ENCODE data around the gene SPATA32. TPM values are rescaled to one million over a fixed set of nuclear protein-coding genes. Genes with fewer than 3 reads are reported as not detected.

The SPATA32 gene
- total RNA-seq, 1 experiment from 2014 or later: 0.15 TPM

DNA sequence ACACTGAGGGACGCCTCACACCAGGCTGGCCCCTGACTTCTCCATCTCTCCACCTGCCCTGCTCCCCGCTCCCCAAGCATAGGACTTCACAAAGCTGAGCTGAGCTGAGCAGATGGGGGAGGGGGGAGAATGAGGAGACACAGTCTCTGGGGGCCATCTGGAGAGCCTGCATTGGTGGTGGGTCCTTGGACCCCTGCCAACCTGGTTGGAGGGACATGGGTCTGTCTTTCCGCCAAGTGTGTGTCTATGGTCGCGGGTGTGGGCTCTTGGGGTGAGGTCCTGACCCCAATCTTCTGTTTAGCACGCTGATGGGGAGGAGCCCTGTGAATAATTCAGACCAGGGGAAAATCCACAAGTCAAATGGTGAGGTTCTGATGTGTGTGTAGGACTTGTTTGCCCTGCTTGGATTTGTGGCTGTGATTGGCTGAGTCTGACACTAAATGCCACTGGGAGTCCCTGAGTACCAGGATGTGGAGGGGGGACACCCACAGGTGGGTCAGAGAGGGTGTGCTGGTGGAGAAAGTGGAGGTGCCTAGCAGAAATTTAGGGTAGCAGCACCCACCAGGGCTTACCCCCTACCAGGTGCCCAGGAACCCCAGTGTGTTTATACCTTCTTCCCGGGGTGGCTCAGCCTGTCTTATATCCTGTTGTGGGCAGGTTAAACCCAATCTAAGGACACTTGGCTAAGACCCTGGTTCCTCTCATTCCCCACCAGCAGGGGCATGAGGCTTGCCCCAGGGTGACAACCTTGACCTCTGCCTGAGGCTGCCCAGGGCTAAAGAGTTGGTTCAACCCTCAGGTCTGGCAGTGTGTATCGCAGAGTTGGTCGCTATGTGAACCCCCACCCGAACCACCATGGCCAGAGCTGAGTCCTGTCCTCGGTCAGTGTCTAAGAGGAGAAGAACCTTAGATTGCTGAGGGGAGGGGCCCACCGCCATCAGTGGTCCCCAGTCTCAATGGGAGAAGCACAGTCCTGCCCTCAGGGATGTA lies 38.1 kb downstream of the SPATA32 start:
- no peak overlapping the region for H3K27ac ChIP-seq (ENCODE audit: low read depth, low read length)

More for the DNA sequence above, 38.1 kb downstream of the SPATA32 start:
- intact Hi-C loops (cut with micrococcal nuclease): no loop called here
- H3K9me2 ChIP-seq (ENCODE audit: insufficient read depth): no peaks in the 10 kb centered on the region
- ChIA-PET POLR2A (no interaction called here), RAD21 (ENCODE audit: low non-redundant PET in 1 of 2, low total read pairs in 2 of 2, uncharacterized antibody in 2 of 2, unreplicated experiment in 2 of 2) (no interaction called here), CTCF (interaction anchor here (1.1 kb wide), 2 partner anchors 8 to 202 kb away, joined by 3 read pairs; no protein-coding TSS in a partner anchor)
- DNase-seq (ENCODE audit: low read depth, low spot score) (no peak), ATAC-seq (no peak)
- TF ChIP-seq, protein P1, sequence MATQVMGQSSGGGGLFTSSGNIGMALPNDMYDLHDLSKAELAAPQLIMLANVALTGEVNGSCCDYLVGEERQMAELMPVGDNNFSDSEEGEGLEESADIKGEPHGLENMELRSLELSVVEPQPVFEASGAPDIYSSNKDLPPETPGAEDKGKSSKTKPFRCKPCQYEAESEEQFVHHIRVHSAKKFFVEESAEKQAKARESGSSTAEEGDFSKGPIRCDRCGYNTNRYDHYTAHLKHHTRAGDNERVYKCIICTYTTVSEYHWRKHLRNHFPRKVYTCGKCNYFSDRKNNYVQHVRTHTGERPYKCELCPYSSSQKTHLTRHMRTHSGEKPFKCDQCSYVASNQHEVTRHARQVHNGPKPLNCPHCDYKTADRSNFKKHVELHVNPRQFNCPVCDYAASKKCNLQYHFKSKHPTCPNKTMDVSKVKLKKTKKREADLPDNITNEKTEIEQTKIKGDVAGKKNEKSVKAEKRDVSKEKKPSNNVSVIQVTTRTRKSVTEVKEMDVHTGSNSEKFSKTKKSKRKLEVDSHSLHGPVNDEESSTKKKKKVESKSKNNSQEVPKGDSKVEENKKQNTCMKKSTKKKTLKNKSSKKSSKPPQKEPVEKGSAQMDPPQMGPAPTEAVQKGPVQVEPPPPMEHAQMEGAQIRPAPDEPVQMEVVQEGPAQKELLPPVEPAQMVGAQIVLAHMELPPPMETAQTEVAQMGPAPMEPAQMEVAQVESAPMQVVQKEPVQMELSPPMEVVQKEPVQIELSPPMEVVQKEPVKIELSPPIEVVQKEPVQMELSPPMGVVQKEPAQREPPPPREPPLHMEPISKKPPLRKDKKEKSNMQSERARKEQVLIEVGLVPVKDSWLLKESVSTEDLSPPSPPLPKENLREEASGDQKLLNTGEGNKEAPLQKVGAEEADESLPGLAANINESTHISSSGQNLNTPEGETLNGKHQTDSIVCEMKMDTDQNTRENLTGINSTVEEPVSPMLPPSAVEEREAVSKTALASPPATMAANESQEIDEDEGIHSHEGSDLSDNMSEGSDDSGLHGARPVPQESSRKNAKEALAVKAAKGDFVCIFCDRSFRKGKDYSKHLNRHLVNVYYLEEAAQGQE (IDR thresholded peaks at IDR 0.05; ENCODE audit: low read depth): no peak
- no peak for TF ChIP-seq ZNF274 (IDR thresholded peaks at IDR 0.05; ENCODE audit: low read depth, low read length)
- no peak for TF ChIP-seq JUND (IDR thresholded peaks at IDR 0.05)
- no peak for TF ChIP-seq EGR1 (IDR thresholded peaks at IDR 0.05; ENCODE audit: low read depth)
- no peak for TF ChIP-seq CBX3 (IDR thresholded peaks at IDR 0.05; ENCODE audit: low read depth)
- TF ChIP-seq EZH2phosphoT487 (IDR thresholded peaks at IDR 0.05; ENCODE audit: borderline replicate concordance): no peak
- no peak for TF ChIP-seq ZFX (IDR thresholded peaks at IDR 0.05)
- no peak for TF ChIP-seq CEBPB (IDR thresholded peaks at IDR 0.05; ENCODE audit: low read depth)
- no peaks in the 10 kb centered on the region for H3K36me3 ChIP-seq (ENCODE audit: control insufficient read depth in 1 of 2, insufficient read depth in 2 of 2, low read length in 2 of 2)
- BruUV-seq (replicated peaks): no TSS peak
- no peaks in the 10 kb centered on the region for H4K20me1 ChIP-seq (ENCODE audit: insufficient read depth)
- no peak overlapping the region for H3K9ac ChIP-seq (ENCODE audit: low read length)
- no peaks in the 10 kb centered on the region for H3K9me3 ChIP-seq (ENCODE audit: control insufficient read depth in 1 of 2, insufficient read depth in 1 of 2, low read depth in 1 of 2, low read length in 2 of 2)
- no peaks in the 10 kb centered on the region for H3K79me2 ChIP-seq (ENCODE audit: insufficient read depth, low read length)
- no peaks in the 10 kb centered on the region for H3K27me3 ChIP-seq (ENCODE audit: insufficient read depth, low read length)
- H3K4me3 ChIP-seq (replicated peaks in 1 of 2; ENCODE audit: low read depth in 1 of 2, low read length in 2 of 2): no peak overlapping the region
- 0 out of 2 replicates have a peak overlapping the region, but pooled peaks have one; percentile 89 for H3K4me2 ChIP-seq (ENCODE audit: low read length)
- H2AFZ ChIP-seq (ENCODE audit: low read depth, low read length, poor library complexity, severe bottlenecking): no peak overlapping the region
- H3K4me1 ChIP-seq (ENCODE audit: control insufficient read depth in 1 of 2, insufficient read depth in 2 of 2, low read length in 2 of 2): peaks cover 11 to 68% of the 10 kb centered on the region in 2 experiments

Data from HCT116 (cell line).